Right atrium auricular region (tissue), 2 donors: ENCODE data around the gene COL20A1. TPM values are rescaled to one million over a fixed set of nuclear protein-coding genes. Genes with fewer than 3 reads are reported as not detected.
A peak's percentile ranks its signal among the peaks of the same experiment; 100 is the strongest.

ENCODE experiments used
- DNase-seq: peaks from one replicate; pipeline ENCODE4 v3.0.0-alpha.2; 2019; ENCODE audit warnings: low spot score
- H3K27ac ChIP-seq, 2 donors: fragments of 200-600 bp; sonication (generic); 1 replicate in 1 of 2; 2 replicates in 1 of 2; pipeline ENCODE4 v1.5.1; 2016 to 2019
- H3K27me3 ChIP-seq, 2 donors: fragments of 200-600 bp; sonication (generic); one replicate each; pipeline versions ENCODE4 v1.5.1 to v1.6.0; 2017 to 2019
- H3K36me3 ChIP-seq: fragments of 200-600 bp; sonication (generic); one replicate; pipeline ENCODE4 v1.5.1; 2016
- H3K4me1 ChIP-seq, 2 donors: fragments of 200-600 bp; sonication (generic); one replicate each; pipeline versions ENCODE4 v1.5.1 to v1.6.0; 2017 to 2019
- H3K4me3 ChIP-seq, 2 donors: fragments of 200-600 bp; sonication (generic); 1 replicate in 1 of 2; 2 replicates in 1 of 2; pipeline ENCODE4 v1.5.1; 2017 to 2019; ENCODE audit warnings: mild to moderate bottlenecking in 1 of 2, moderate library complexity in 1 of 2
- H3K9me3 ChIP-seq, 2 donors: fragments of 200-600 bp; sonication (generic); one replicate each; pipeline ENCODE4 v1.5.1; 2019
- CTCF ChIP-seq, 2 donors: fragments of 200-600 bp; sonication (generic); IDR thresholded peaks; one replicate each; pipeline ENCODE4 v1.5.1; 2019; ENCODE audit warnings: antibody characterized with exemption in 2 of 2
- total RNA-seq, 2 donors: library from RNA; depleted of rRNA; stranded (reverse); fragments of >200 nt; gene quantifications; one replicate each; pipeline ENCODE4 v1.1.0, GENCODE V29; 2016

COL20A1 gene
- total RNA-seq, 2 donors from 2014 or later, result not detected

- Histone ChIP-seq H3K9me3 (no peaks in the 10 kb centered on the region), H3K4me3 (peak overlapping the region; percentile 9 to 45), H3K36me3 (no peaks in the 10 kb centered on the region), H3K27me3 (peaks cover 5 to 29% of the 10 kb centered on the region in 2 donors), H3K27ac (no peak overlapping the region), H3K4me1 (peaks cover 0 to 20% of the 10 kb centered on the region in 2 donors)
- no peak for DNase-seq
- no peak for TF ChIP-seq CTCF (IDR thresholded peaks at IDR 0.05)
Observed at GRCh38 chr20:63253438-63254231, 39.4 kb upstream of the COL20A1 start.

DNA sequence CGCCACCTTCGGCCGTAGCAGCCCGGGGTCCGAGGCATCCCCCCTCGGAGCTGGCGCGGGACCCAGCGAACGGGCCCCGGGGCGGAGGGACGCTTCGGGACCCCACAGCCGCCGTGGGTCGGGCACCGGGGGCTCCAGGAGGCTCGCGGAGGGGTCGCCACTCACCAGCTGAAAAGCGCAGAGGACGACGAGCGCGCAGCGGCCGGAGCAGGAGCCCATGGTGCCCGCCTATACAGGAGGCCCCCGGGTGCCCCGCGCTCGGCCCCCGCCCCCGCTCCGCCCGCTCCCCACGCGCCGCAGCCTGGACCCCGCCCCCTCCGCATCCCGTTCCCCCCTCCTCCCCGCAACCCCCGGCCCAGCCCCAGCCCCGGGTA, 38.8 kb upstream of the COL20A1 start, which contains the start of gene NKAIN4:
NKAIN4 (minus strand) TSS at position 232 of the 374 bp plus-strand sequence; CDS start at position 219, 13 bp downstream.
- peaks cover 5 to 29% of the 10 kb centered on the region in 2 donors for H3K27me3 ChIP-seq
- TF ChIP-seq CTCF (IDR thresholded peaks at IDR 0.05), result no peak
- no peak for DNase-seq
- H3K4me1 ChIP-seq, result peaks cover 0 to 20% of the 10 kb centered on the region in 2 donors
- H3K9me3 ChIP-seq, result no peaks in the 10 kb centered on the region
- H3K36me3 ChIP-seq, result no peaks in the 10 kb centered on the region
- no peak within 1 kb of the TSS for H3K27ac ChIP-seq
- H3K4me3 ChIP-seq, result peak within 1 kb of the TSS; percentile 9 to 45

DNA sequence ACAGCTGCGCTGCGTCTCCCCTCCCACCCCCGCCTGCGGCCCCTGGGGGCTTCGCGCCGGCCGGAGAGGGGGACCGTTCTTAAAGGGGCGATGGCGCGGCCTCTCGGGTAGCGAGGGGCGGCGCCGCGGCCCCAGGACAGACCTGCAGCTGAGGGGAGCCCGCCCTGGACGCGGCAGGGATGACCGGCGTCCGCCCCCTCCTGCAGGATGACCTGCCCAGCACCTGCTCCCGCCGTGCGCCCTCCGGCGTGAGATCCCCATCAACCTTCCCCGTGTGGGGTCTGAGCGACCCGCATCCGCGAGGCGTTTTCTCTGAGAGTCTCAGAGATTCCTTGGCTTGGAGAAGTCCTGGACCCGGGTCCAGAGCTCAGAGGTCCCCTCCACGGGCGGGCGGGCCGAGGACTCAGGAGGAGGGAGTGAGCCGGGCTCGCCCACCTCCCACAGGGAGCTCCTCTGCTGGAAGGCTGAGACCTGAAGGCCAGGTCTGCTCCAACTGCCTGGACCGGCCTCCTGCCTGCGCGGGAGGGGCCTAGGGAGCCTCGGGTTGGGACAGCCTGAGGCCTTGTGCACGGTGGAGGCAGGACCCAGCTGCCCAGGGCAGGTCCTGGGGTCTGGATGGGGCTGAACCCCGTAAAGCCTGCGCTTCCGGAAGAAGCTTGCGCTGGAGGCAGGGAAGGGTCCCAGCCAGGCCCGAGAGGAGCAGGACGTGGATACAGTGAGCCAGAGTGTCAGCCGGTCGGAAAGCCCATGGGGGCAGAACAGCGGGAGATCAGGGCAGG, 38.2 kb upstream of the COL20A1 start:
- H3K27me3 ChIP-seq, result peaks cover 5 to 29% of the 10 kb centered on the region in 2 donors
- peaks cover 0 to 20% of the 10 kb centered on the region in 2 donors for H3K4me1 ChIP-seq
- H3K4me3 ChIP-seq, result peak overlapping the region in 1 of 2 donors; percentile 45
- DNase-seq, result no peak
- no peaks in the 10 kb centered on the region for H3K9me3 ChIP-seq
- H3K36me3 ChIP-seq, result no peaks in the 10 kb centered on the region
- H3K27ac ChIP-seq, result no peak overlapping the region
- TF ChIP-seq CTCF (IDR thresholded peaks at IDR 0.05), result no peak

DNA sequence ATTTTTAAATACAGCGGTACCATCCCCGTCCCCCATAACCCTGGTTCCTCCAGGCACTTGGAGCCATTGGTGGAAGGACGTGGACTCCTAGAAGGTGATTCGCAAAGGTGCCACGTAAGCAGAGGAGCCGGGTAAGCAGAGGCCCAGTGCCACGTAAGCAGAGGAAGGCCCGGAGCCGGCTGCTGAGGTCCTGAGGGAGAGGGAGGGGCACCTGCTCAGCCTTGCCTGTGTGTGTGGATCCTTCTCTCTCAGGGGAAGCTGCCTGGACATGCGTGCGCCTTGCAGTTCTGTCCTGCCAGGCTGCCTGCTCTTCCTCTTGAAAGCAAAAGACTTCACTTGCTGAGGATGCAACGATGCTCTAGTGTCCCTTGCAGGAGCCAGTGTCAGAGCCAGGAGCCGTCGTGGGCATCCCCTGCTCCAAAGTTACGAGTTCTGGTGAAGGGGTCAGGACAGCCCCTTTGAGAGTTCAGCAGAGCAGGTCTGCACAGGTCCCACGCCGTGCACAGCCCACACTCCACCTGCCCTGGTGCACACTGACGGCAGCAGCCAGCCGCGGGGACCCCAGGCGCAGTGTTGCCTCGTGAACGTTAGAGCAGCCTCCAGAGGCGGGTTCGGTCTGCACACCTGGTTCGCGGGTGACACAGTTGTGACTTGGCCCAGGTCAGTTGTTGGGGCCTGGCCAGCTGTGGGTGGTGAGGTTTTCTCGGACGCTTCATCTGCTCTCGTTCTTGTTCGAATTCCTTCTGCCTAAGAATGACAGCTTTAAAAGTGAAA, 36.9 kb upstream of the COL20A1 start:
- Histone ChIP-seq H3K27ac (no peak overlapping the region), H3K4me1 (peaks cover 0 to 20% of the 10 kb centered on the region in 2 donors), H3K4me3 (no peak overlapping the region), H3K27me3 (peaks cover 5 to 29% of the 10 kb centered on the region in 2 donors), H3K9me3 (no peaks in the 10 kb centered on the region), H3K36me3 (no peaks in the 10 kb centered on the region)
- DNase-seq, result no peak
- no peak for TF ChIP-seq CTCF (IDR thresholded peaks at IDR 0.05)

DNA sequence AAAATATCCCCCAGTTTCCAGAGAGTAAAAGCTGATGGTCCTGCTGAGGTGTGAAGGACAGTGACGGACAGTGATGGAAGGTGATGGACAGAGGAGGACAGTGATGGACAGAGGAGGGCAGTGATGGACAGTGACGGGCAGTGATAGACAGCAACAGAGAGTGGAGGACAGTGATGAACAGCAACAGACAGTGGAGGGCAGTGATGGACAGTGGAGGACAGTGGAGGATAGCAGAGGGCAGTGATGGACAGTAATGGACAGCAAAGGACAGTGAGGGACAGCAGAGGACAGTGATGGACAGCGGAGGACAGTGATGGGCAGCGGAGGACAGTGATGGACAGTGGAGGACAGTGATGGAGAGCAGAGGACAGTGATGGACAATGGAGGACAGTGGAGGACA, 36.0 kb upstream of the COL20A1 start:
- Histone ChIP-seq H3K27ac (no peak overlapping the region), H3K9me3 (no peaks in the 10 kb centered on the region), H3K4me3 (no peak overlapping the region), H3K36me3 (no peaks in the 10 kb centered on the region), H3K4me1 (peaks cover 0 to 20% of the 10 kb centered on the region in 2 donors), H3K27me3 (peaks cover 5 to 27% of the 10 kb centered on the region in 2 donors)
- no peak for TF ChIP-seq CTCF (IDR thresholded peaks at IDR 0.05)
- DNase-seq, result no peak
